ENCODE data around the gene AK1. TPM values are rescaled to one million over a fixed set of nuclear protein-coding genes. Genes with fewer than 3 reads are reported as not detected.
"Not testable (repeated sequence)": the region's sequence is repeated elsewhere in the genome, so short reads cannot be mapped to it uniquely, and the experiment has no call there.

Gene AK1
- total and polyA plus RNA-seq, 4 donors, result 63.8 to 386 (median 113) TPM

DNA sequence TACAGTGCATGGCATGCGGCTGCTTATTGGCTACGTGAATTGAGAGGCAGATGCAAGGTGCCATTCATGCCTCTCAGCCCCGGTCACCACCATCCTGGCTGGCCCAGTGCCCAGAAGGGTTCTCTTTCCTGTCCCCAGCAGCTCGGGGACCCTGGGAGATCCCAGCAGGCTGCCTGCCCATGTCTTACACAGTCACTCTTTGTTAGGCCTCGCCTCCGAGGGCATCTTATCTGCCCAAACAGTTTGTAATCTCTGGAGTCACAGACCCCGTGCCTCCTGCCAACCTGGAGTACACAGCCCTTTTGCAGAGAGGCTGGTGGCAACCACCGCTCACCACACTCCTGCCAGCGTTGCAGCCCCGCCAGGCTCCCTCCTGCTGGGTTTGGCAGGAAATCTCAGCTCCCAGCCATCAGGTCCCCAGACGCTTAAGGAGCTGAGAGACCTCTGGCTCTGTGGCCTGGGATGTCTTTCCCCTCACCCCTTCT, 7.0 kb upstream of the AK1 start:
- peak overlapping the region in 1 of 2 donors; percentile 41 for H3K27ac ChIP-seq (ENCODE audit: low read depth in 1 of 2, low read length in 1 of 2)
- peaks cover 4 to 32% (median 20%) of the 10 kb centered on the region in 4 donors for H3K36me3 ChIP-seq (ENCODE audit: control insufficient read depth in 4 of 4, insufficient read depth in 4 of 4, low read length in 4 of 4)
- H3K9me3 ChIP-seq (ENCODE audit: control insufficient read depth in 4 of 4, insufficient read depth in 3 of 4, low read length in 3 of 4), result no peaks in the 10 kb centered on the region
- H3K4me3 ChIP-seq, result no peak overlapping the region
- DNase-seq (peak; percentile 45 to 80 (median 72)), ATAC-seq (ENCODE audit: insufficient read depth, low FRiP score) (no peak)
- H3K4me1 ChIP-seq (ENCODE audit: control insufficient read depth in 5 of 5, insufficient read depth in 5 of 5, low read length in 5 of 5), result peaks cover 0 to 16% (median 7%) of the 10 kb centered on the region in 5 donors
- H3K27me3 ChIP-seq (ENCODE audit: control insufficient read depth in 3 of 3, insufficient read depth in 3 of 3, low read length in 2 of 3), result no peaks in the 10 kb centered on the region
- TF ChIP-seq, protein P1, sequence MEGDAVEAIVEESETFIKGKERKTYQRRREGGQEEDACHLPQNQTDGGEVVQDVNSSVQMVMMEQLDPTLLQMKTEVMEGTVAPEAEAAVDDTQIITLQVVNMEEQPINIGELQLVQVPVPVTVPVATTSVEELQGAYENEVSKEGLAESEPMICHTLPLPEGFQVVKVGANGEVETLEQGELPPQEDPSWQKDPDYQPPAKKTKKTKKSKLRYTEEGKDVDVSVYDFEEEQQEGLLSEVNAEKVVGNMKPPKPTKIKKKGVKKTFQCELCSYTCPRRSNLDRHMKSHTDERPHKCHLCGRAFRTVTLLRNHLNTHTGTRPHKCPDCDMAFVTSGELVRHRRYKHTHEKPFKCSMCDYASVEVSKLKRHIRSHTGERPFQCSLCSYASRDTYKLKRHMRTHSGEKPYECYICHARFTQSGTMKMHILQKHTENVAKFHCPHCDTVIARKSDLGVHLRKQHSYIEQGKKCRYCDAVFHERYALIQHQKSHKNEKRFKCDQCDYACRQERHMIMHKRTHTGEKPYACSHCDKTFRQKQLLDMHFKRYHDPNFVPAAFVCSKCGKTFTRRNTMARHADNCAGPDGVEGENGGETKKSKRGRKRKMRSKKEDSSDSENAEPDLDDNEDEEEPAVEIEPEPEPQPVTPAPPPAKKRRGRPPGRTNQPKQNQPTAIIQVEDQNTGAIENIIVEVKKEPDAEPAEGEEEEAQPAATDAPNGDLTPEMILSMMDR (IDR thresholded peaks at IDR 0.05; ENCODE audit: control extremely low read depth, extremely low read depth), result no peak
- WGBS, 2 donors, result 28 to 37% methylated on average over 11 of the region's 11 CpGs
- H3K9ac ChIP-seq (ENCODE audit: insufficient read depth in 1 of 2, low read length in 2 of 2), result no peak overlapping the region

GRCh38 chr9:127883959-127884358, 6.5 kb upstream of the AK1 start:
- TF ChIP-seq, protein P1 (IDR thresholded peaks at IDR 0.05; ENCODE audit: control extremely low read depth, extremely low read depth), result no peak
- DNase-seq (no peak), ATAC-seq (ENCODE audit: insufficient read depth, low FRiP score) (no peak)
- peaks cover 4 to 32% (median 20%) of the 10 kb centered on the region in 4 donors for H3K36me3 ChIP-seq (ENCODE audit: control insufficient read depth in 4 of 4, insufficient read depth in 4 of 4, low read length in 4 of 4)
- no peak overlapping the region for H3K9ac ChIP-seq (ENCODE audit: insufficient read depth in 1 of 2, low read length in 2 of 2)
- H3K4me1 ChIP-seq (ENCODE audit: control insufficient read depth in 5 of 5, insufficient read depth in 5 of 5, low read length in 5 of 5), result peaks cover 0 to 16% (median 7%) of the 10 kb centered on the region in 5 donors
- H3K9me3 ChIP-seq (ENCODE audit: control insufficient read depth in 4 of 4, insufficient read depth in 3 of 4, low read length in 3 of 4), result no peaks in the 10 kb centered on the region
- no peak overlapping the region for H3K4me3 ChIP-seq
- WGBS, 2 donors, result 84 to 87% methylated on average over 7 of the region's 7 CpGs
- no peaks in the 10 kb centered on the region for H3K27me3 ChIP-seq (ENCODE audit: control insufficient read depth in 3 of 3, insufficient read depth in 3 of 3, low read length in 2 of 3)
- peak overlapping the region in 1 of 2 donors; percentile 41 for H3K27ac ChIP-seq (ENCODE audit: low read depth in 1 of 2, low read length in 1 of 2)

- H3K27me3 ChIP-seq (ENCODE audit: control insufficient read depth in 3 of 3, insufficient read depth in 3 of 3, low read length in 2 of 3); H3K4me3 ChIP-seq; H3K27ac ChIP-seq (ENCODE audit: low read depth in 1 of 2, low read length in 1 of 2); ATAC-seq (ENCODE audit: insufficient read depth, low FRiP score); DNase-seq; H3K9me3 ChIP-seq (ENCODE audit: control insufficient read depth in 4 of 4, insufficient read depth in 3 of 4, low read length in 3 of 4); H3K9ac ChIP-seq (ENCODE audit: insufficient read depth in 1 of 2, low read length in 2 of 2): not testable (repeated sequence)
- H3K36me3 ChIP-seq (ENCODE audit: control insufficient read depth in 4 of 4, insufficient read depth in 4 of 4, low read length in 4 of 4), result peaks cover 0 to 20% (median 8%) of the 10 kb centered on the region in 4 donors
- H3K4me1 ChIP-seq (ENCODE audit: control insufficient read depth in 5 of 5, insufficient read depth in 5 of 5, low read length in 5 of 5), result peaks cover 0 to 33% (median 7%) of the 10 kb centered on the region in 5 donors
- 91% methylated on average over 3 of the region's 3 CpGs for WGBS, 2 donors
Observed at GRCh38 chr9:127881715-127882114, 4.2 kb upstream of the AK1 start.

- Histone ChIP-seq H3K4me1 (ENCODE audit: control insufficient read depth in 5 of 5, insufficient read depth in 5 of 5, low read length in 5 of 5) (peaks cover 0 to 41% (median 19%) of the 10 kb centered on the region in 5 donors), H3K9me3 (ENCODE audit: control insufficient read depth in 4 of 4, insufficient read depth in 3 of 4, low read length in 3 of 4) (no peaks in the 10 kb centered on the region), H3K4me3 (no peak overlapping the region), H3K27me3 (ENCODE audit: control insufficient read depth in 3 of 3, insufficient read depth in 3 of 3, low read length in 2 of 3) (no peaks in the 10 kb centered on the region), H3K36me3 (ENCODE audit: control insufficient read depth in 4 of 4, insufficient read depth in 4 of 4, low read length in 4 of 4) (peaks cover 0 to 8% (median 2%) of the 10 kb centered on the region in 4 donors), H3K9ac (ENCODE audit: insufficient read depth in 1 of 2, low read length in 2 of 2) (no peak overlapping the region), H3K27ac (ENCODE audit: low read depth in 1 of 2, low read length in 1 of 2) (no peak overlapping the region)
- DNase-seq (no peak), ATAC-seq (ENCODE audit: insufficient read depth, low FRiP score) (no peak)
- TF ChIP-seq, protein P1 (IDR thresholded peaks at IDR 0.05; ENCODE audit: control extremely low read depth, extremely low read depth), result no peak
- 79 to 80% methylated on average over 8 of the region's 8 CpGs for WGBS, 2 donors
Observed at GRCh38 chr9:127880143-127880542, 2.7 kb upstream of the AK1 start.

All from lung (tissue), 12 donors.